Adrenal gland (tissue), 5 donors: ENCODE data around the gene CARD9.

Source experiments
- POLR2A ChIP-seq, 2 donors: fragments of 450-650 bp; IDR thresholded peaks; one replicate each; pipeline ENCODE4 v1.6.1; 2017; ENCODE audit warnings: antibody characterized with exemption in 2 of 2, mild to moderate bottlenecking in 2 of 2, moderate library complexity in 1 of 2
- TF ChIP-seq, protein P1 (sequence below), 6 experiments: fragments of 450-650 bp in 4 of 6; fragments of 200-600 bp in 2 of 6; sonication (generic) in 1 of 6; IDR thresholded peaks; 1 replicate in 5 of 6; 2 replicates in 1 of 6; pipeline versions ENCODE4 v1.5.1 to v1.8.0; 2016 to 2021; ENCODE audit warnings: antibody characterized with exemption in 6 of 6, mild to moderate bottlenecking in 2 of 6, moderate library complexity in 1 of 6
- donor health status: DM: no; HTN: no; CAD: no.

DNA sequence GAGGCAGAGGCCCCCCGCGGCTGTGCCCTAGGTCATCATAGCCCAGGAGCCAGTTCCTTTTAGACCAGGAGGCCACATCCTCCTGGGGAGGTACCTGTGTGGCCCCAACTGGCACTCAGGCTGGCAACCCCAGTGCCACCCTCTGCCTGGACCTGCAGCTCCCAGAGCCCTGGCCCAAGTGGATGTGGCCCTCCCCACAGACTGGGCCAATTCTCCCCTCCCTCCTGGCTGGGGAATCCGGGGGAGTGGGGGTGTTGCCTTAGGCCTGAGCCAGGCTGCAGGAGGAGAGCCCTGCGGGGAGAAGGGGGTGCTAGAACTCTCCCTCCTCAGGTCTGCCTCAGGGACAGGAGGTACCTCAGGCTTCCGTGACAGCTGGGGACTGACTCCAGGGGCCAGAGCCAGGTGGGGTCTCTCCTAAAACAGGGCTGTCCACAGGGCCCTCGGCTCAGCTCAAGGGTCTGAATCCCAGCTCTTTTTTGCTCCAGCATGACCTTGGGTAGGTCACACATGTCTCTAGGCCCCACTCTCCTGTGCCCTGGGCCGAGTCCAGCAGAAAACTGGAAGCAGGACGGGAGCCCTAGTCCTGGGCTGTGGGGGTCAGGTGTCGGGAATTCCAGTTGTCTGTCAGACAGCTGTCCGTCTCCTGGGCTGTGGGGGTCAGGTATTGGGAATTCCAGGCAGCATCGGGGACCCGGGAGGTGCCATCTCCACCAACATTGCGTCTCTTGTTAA lies 19.5 kb downstream of the CARD9 start:
- no peak for TF ChIP-seq POLR2A (IDR thresholded peaks at IDR 0.05)
- TF ChIP-seq, protein P1, sequence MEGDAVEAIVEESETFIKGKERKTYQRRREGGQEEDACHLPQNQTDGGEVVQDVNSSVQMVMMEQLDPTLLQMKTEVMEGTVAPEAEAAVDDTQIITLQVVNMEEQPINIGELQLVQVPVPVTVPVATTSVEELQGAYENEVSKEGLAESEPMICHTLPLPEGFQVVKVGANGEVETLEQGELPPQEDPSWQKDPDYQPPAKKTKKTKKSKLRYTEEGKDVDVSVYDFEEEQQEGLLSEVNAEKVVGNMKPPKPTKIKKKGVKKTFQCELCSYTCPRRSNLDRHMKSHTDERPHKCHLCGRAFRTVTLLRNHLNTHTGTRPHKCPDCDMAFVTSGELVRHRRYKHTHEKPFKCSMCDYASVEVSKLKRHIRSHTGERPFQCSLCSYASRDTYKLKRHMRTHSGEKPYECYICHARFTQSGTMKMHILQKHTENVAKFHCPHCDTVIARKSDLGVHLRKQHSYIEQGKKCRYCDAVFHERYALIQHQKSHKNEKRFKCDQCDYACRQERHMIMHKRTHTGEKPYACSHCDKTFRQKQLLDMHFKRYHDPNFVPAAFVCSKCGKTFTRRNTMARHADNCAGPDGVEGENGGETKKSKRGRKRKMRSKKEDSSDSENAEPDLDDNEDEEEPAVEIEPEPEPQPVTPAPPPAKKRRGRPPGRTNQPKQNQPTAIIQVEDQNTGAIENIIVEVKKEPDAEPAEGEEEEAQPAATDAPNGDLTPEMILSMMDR (IDR thresholded peaks at IDR 0.05), result no peak
